Hematopoietic multipotent progenitor cell treated with erythropoietin and hydrocortisone succinate and interleukin-3 and kit ligand, for 15 days (in vitro differentiated cells): ENCODE measurements around the gene ABCB8.
"Not testable (repeated sequence)": the region's sequence is repeated elsewhere in the genome, so short reads cannot be mapped to it uniquely, and the experiment has no call there.

ENCODE experiments used
- DNase-seq: peaks from one replicate; pipeline ENCODE4 v3.0.0-alpha.2; 2015; ENCODE audit warnings: low spot score

The ABCB8 gene

DNA sequence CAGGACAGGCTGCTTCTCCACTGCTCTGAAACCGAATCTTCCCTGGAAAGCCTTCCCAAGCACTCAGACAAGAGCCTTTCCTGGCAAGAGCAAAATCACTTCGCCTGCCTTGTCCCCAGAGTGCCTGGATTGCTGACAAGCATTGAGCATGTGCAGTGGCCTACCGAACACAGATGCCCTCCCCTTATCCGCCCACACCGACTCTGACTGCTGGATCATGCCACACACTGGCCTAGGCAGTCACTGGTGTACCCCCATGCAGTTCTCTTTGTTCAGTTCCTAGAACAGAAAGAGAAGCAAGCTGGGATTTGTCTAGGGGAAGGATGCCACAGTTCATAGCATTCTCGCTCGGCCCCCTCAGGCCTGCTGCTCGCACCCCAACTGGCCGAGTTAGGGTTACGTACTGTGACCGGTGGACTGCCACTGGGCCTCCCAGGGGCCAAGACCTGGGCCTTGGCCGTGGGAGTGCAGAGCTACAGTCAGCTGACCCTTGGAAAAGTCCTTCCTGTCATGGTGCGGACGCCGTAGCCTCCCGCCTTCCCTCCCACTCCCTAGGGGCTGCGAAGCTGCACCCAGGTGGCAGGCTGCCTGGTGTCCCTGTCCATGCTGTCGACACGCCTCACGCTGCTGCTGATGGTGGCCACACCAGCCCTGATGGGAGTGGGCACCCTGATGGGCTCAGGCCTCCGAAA lies 6.9 kb downstream of the ABCB8 start:
- no peak for DNase-seq

DNA sequence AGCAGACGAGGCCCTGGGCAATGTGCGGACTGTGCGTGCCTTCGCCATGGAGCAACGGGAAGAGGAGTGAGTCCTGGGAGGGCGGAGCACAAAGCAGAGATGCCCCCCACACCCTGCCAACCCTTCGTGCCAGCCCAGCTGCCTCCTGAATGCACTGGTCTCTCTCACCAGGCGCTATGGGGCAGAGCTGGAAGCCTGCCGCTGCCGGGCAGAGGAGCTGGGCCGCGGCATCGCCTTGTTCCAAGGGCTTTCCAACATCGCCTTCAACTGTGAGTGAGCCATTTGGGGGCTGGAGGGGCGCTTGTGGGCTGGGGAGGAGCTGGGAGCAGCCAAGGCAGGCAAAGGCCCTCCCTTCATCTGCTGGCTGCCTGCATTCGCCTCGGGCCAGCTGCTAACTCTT lies 7.7 kb downstream of the ABCB8 start:
- no peak for DNase-seq

DNA sequence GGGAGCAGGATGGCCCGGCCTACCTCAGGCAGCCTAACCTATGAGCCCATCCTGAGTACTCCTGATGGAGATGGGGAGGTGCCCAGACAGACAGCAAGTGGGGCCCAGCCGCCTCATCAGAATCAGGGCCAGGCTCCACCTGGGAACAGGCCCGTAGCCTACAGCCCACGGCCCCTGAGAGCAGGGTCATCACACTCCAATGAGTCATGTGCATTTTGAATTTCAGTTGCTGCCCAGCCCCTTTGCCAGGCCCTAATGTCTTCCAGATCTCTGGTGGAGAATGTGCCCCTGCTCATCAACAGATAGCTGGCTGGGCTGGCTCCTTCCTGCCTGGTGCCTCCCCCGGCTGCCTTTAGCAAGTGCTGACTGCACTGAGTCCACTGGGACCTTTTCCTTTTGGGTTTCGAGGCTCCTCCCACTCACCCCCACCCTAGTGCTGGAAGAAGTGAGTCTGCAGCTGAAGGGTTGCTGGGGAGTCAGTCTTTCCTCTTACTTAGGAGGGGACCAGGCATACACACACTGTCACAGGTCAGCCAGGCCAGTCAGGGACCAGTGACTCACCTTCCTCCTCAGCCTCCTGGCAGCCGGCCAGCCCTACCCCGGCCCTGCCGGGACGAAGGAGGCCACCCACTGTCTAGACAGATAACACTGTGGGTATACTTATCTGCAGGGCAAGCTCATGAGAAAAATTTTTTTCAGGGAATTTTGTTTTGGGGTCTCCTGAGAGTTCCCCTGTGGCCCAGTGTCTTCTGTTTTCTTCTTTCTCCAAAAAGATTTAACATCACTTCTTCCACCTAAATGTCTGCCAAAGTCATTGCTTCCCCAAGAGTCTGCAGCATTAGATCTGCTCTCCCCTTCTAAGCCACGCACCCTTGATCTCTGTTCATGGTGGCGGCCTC lies 10.9 kb downstream of the ABCB8 start:
- DNase-seq, result peak; percentile 91

GRCh38 chr7:151039850-151040548 lies 11.7 kb downstream of the ABCB8 start:
- DNase-seq, result no peak

DNA sequence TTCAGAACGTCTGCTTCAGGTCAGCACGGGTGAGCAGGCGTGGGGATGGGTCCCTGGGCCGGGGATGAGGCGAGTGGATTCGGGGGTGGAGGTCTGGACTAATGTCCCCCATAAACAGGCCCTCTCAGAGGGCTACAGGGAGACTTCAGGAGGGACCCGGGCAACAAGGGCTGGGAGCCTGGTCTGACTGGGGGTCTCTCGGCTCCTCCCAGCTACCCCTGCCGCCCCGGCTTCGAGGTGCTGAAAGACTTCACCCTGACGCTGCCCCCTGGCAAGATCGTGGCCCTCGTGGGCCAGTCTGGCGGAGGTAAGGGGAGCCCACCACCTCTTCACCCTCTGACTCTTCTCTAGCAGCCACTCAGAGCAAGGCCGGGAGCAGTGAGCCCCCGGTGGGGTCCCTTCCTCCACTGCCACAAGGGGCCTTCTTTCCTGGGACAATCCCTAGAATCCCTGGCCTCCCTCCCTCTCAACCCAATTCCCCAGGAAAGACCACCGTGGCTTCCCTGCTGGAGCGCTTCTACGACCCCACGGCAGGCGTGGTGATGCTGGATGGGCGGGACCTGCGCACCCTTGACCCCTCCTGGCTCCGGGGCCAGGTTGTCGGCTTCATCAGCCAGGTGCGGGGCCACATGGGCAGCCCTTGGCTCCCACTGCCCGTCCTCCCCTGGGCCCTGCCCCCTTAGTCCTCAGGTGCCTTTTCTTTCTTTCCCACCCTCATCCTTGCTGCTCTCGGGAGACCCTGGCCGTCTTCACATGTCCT lies 12.5 kb downstream of the ABCB8 start:
- DNase-seq, result no peak

GRCh38 chr7:151043449-151043848 lies 15.2 kb downstream of the ABCB8 start:
- not testable (repeated sequence) for DNase-seq

DNA sequence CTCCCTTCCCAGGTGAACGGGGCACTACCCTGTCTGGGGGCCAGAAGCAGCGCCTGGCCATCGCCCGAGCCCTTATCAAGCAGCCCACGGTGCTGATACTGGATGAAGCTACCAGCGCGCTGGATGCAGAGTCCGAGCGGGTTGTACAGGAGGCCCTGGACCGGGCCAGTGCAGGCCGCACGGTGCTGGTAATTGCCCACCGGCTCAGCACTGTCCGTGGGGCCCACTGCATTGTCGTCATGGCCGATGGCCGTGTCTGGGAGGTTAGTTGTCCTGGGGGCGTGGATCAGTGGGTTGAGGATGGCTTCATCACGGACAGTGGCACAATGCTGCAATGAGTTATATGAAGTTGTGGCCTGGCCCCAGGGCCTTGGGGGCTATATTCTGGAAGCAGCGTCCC lies 15.7 kb downstream of the ABCB8 start:
- DNase-seq, result no peak

- DNase-seq, result no peak
Observed at GRCh38 chr7:151045262-151045661, 17.0 kb downstream of the ABCB8 start.

DNA sequence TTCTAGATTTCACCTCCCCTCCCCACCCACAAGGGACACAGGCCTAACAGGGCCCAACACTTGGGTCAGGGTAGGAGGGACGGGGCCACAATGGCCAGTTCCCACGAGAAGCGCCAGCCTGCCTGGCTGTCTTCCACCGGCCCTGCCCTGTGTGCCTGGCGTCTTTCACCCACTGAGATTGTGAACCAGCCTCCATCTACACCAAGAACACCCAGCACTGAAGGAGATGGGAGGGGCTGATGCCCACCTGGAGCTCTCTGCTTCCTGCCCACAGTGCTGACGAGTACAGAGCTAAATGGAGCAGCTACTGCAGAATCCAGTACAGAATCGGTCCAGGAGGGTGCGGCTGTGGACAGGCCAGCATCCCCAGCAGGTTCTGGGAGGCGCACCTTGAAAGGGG lies 17.7 kb downstream of the ABCB8 start:
- DNase-seq, result no peak

DNA sequence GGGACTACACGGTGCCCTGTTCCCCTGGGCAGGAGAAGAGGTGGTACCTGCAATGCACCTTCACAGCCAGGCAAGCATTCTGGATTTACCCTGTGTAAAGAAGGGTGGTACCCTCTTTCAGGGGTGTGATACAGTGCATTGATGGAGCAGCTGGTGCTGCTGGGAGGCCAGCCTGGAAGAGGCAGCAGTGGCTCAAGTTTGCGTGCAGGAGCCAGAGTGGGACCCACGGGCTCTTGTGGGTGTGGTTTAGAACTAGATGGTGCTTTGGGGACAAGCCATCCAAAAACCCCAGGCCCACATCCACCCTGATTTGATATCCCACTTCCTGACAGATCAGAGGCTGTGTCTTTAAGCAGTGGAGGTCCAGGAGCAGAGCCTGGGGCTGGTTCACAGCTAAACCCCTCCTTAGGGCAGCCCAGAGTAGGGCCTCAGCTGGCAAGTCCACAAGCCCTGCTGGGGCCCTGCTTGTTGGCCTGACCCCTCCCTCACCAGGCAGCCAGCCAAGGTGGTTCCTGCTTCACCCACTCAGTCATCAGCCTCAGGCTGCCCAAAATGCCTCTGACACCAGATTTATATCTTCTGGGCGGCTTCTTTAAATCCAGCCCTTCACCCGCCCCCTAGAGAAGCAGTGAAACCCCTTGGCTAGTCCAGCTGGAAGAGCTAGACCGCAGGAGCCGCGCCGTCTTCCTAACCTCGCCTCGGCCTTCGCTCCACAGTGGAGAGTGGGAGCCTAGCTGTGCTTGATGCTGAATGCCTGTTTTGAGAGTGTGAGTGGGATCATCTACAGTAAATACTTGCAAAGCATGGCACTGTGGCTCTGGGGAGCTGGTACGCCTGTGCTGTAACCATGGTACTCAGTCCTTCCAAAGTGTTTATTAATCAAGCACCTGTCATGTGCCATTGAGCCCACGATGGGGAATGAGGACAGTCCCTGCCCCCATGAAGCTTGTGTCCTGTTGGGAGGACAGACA lies 18.6 kb downstream of the ABCB8 start:
- no peak for DNase-seq

GRCh38 chr7:151047976-151048815 lies 19.9 kb downstream of the ABCB8 start, which contains the start of gene ASIC3:
Gene ASIC3 (plus strand): TSS chr7:151048531. CDS start chr7:151048886, 355 bp downstream.
- DNase-seq, result no peak

GRCh38 chr7:151048911-151049463 lies 20.7 kb downstream of the ABCB8 start:
- no peak for DNase-seq

DNA sequence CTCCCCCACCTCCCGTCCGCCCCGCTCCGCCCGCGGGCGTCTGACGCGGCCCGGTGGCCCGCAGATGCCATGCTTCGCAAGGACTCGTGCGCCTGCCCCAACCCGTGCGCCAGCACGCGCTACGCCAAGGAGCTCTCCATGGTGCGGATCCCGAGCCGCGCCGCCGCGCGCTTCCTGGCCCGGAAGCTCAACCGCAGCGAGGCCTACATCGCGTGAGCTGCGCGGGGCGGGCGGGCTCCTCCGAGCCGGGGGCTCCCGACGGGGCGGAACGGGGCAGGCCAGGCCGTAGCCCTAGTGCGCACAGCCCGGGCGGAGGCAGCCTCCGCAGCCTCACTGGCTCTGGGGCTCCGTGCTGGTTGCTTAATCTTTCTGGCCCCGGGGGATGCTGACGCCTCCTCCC lies 22.9 kb downstream of the ABCB8 start:
- DNase-seq, result no peak

DNA sequence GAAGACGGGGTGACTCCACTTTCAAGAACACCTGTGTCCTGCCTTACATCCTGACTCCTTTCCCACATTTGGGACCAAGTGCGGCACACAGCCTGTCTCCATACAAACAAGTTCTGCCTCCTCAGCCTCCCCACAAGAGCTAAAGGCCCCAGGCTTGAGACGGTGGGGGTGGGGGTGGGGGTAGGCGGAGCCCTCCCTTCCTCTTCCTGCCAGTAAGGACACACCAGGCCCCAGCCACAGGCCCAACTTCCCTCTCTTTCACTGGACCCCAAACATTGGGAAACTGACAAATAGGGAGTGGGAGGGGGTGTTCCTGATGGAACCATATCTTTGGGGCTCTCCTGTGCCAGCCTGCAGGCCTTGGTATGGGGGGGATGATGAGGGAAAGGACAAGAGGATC lies 24.8 kb downstream of the ABCB8 start:
- no peak for DNase-seq

GRCh38 chr7:151053751-151054150 lies 25.5 kb downstream of the ABCB8 start:
- DNase-seq, result no peak

- no peak for DNase-seq
Observed at GRCh38 chr7:151056283-151056665, 28.0 kb downstream of the ABCB8 start.

DNA sequence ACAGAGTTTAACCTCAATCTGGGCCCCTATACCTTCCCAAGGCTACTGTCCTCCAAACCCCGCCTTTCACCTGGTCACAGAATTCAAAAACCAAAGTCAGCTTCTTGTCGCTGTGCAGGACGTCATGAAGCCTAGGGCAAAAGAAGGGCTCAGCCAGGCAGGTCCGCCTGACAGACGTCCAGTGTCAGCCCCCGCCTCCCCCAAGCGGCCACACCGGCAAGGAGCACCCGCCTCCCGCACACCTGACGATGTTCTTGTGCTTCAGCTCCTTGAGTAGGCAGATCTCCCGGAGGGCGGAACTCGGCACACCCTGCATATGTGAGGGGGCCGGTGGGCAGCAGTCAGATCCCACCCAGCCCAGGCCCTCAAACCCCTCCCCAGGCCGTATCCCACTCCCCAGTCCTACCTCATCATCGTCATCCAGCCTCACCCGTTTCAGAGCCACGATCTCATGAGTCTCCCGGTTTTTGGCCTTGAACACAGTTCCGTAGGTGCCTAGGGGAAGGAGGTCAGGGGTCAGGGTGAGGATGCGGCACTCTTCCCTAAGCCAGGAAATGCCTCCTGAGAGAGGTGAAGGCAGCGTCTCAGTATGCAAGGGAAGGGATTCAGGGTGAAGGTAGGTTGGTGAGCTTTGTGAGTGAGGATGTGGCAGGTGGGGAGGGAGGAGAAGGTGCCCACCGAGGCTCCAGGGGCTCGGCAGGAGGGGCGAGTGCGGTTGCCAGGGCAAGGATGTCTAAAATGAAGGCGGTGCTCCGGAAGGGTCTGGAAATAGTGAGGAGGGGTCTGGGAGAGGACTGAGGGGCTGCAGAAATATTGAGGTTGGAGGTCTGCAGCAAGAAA lies 28.6 kb downstream of the ABCB8 start:
- DNase-seq, result no peak

DNA sequence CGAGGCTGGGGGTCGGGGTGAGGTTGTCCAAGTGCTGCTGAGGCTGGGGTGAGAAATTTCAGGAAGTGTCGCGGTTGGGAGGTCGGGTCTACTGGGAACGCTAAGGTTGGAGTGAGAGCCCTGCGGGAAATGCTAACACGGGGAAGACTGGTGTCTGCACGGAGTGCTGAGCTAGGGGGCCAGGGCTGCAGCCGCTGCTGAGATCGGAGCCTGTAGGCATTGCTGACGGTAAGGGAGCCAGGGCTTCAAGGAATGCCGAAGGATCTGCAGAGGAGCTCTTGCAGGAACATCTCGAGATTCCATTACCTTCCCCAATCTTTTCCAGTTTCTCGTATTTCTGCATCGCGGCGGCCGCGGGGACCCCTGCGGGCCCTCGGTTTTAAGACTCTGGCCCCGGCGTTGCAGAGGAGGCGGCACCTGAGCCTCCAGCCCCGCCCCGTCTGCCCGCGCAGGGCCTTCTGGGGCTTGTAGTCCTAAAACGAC lies 29.3 kb downstream of the ABCB8 start, which contains the start of gene CDK5:
TSS of gene CDK5 (minus strand) at position 392 of the 483 bp plus-strand sequence. CDS start at position 343, 49 bp downstream.
- DNase-seq, result no peak
